ENCODE results near the gene TMEM61.

TMEM61 gene

DNA sequence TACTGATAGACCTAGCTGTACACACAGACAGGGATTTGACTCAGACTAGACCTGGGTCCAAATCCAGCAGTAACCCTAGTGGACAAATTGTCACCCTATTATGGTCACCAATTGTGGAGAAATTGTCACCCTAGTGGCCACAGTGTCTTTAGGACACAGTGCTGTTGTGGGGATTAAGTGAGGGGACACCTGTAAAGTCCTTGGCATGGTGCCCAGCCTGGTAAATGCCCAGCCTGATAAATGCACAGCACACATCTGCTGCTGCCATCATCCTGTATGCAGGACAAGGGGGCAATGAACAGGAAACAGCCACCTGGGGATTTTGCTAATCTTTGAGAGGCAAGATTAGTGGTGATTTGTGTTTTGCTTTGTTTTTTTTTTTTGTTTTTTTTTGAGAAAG is 2.3 kb downstream of the TMEM61 start:
- H3K27me3 ChIP-seq, result peaks cover 0 to 13% of the 10 kb centered on the region in 2 donors
- H3K36me3 ChIP-seq, result no peaks in the 10 kb centered on the region
- intact Hi-C loops (cut with DNase I; ENCODE audit: low total_unique reads), result no loop called here
- no peaks in the 10 kb centered on the region for H3K9me3 ChIP-seq
- peaks cover 0 to 33% (median 16%) of the 10 kb centered on the region in 4 donors for H3K4me1 ChIP-seq
- TF ChIP-seq, protein P1, sequence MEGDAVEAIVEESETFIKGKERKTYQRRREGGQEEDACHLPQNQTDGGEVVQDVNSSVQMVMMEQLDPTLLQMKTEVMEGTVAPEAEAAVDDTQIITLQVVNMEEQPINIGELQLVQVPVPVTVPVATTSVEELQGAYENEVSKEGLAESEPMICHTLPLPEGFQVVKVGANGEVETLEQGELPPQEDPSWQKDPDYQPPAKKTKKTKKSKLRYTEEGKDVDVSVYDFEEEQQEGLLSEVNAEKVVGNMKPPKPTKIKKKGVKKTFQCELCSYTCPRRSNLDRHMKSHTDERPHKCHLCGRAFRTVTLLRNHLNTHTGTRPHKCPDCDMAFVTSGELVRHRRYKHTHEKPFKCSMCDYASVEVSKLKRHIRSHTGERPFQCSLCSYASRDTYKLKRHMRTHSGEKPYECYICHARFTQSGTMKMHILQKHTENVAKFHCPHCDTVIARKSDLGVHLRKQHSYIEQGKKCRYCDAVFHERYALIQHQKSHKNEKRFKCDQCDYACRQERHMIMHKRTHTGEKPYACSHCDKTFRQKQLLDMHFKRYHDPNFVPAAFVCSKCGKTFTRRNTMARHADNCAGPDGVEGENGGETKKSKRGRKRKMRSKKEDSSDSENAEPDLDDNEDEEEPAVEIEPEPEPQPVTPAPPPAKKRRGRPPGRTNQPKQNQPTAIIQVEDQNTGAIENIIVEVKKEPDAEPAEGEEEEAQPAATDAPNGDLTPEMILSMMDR (IDR thresholded peaks at IDR 0.05), result no peak
- no peak overlapping the region for H3K4me3 ChIP-seq
- H3K27ac ChIP-seq, result no peak overlapping the region
- no peak for DNase-seq

DNA sequence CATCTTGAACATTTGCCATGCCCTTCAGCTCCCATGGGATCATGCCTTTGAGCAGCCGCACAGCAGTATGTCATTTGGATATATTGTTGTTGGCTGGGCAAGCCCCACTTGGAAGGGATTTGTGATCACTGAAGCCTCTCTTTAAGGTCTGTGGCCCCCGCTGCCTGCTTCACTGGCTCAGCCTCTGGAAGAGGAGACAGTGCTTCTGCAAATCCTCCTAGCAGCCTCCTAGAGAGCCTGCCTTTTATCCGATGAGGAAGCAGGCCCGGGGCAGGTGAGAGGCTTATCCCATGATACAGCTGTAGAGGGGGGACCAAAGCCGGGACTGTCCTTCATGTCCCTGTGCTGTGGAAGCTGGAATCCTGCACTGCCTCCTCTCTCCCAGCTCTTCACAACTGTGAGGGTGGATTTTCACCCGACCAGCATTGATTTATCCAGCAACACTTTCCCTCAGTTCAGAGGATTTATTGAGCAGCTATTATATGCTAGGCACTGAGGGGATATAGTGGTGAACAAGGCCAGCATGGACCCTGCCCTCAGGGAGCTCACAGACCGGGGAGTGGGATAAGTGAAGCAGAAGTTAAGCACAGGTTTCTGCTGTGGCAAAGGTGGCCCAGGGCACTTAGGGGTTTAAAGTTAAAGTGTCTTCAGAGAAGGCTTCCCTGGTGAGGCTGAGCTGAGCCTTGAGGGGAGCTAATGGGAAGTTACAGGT is 3.9 kb downstream of the TMEM61 start:
- peaks cover 0 to 13% of the 10 kb centered on the region in 2 donors for H3K27me3 ChIP-seq
- H3K4me1 ChIP-seq, result peaks cover 0 to 38% (median 15%) of the 10 kb centered on the region in 4 donors
- no peaks in the 10 kb centered on the region for H3K36me3 ChIP-seq
- TF ChIP-seq, protein P1 (IDR thresholded peaks at IDR 0.05), result no peak
- H3K27ac ChIP-seq, result no peak overlapping the region
- no peak for DNase-seq
- intact Hi-C loops (cut with DNase I; ENCODE audit: low total_unique reads), result no loop called here
- no peak overlapping the region for H3K4me3 ChIP-seq
- no peaks in the 10 kb centered on the region for H3K9me3 ChIP-seq

DNA sequence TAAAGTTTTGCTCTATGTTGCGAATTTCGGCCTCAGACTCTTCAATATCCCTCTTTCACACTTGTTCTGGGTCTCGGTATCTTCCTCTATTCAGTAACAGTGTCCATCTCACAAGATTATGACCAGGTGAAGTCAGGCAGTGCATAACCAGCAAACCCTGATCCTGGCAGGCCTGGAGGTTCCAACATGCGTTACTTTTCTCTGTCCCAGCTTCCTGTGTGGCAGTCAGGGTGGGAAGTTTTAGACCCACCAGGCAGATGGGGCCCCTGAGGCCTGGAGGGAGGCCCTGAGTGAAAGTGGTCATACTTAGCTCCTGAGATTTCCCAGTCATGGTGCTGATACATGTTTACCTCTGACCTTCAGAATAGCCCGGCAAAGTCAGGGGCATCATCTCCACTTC is 5.1 kb downstream of the TMEM61 start:
- peaks cover 0 to 38% (median 19%) of the 10 kb centered on the region in 4 donors for H3K4me1 ChIP-seq
- H3K27me3 ChIP-seq, result peaks cover 0 to 8% of the 10 kb centered on the region in 2 donors
- no peak for DNase-seq
- intact Hi-C loops (cut with DNase I; ENCODE audit: low total_unique reads), result no loop called here
- H3K4me3 ChIP-seq, result no peak overlapping the region
- no peaks in the 10 kb centered on the region for H3K36me3 ChIP-seq
- no peaks in the 10 kb centered on the region for H3K9me3 ChIP-seq
- TF ChIP-seq, protein P1 (IDR thresholded peaks at IDR 0.05), result no peak
- H3K27ac ChIP-seq, result no peak overlapping the region

DNA sequence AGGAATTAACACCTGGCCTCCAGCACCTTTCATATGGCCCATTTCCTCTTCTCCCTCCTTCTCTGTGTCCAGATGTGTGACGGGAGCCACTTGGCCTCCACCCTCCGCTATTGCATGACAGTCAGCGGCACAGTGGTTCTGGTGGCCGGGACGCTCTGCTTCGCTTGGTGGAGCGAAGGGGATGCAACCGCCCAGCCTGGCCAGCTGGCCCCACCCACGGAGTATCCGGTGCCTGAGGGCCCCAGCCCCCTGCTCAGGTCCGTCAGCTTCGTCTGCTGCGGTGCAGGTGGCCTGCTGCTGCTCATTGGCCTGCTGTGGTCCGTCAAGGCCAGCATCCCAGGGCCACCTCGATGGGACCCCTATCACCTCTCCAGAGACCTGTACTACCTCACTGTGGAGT is 5.6 kb downstream of the TMEM61 start:
- no peaks in the 10 kb centered on the region for H3K9me3 ChIP-seq
- H3K27ac ChIP-seq, result no peak overlapping the region
- no peak overlapping the region for H3K4me3 ChIP-seq
- H3K27me3 ChIP-seq, result peaks cover 0 to 4% of the 10 kb centered on the region in 2 donors
- H3K36me3 ChIP-seq, result no peaks in the 10 kb centered on the region
- TF ChIP-seq, protein P1 (IDR thresholded peaks at IDR 0.05), result no peak
- peaks cover 0 to 33% (median 14%) of the 10 kb centered on the region in 4 donors for H3K4me1 ChIP-seq
- no peak for DNase-seq
- intact Hi-C loops (cut with DNase I; ENCODE audit: low total_unique reads), result no loop called here

DNA sequence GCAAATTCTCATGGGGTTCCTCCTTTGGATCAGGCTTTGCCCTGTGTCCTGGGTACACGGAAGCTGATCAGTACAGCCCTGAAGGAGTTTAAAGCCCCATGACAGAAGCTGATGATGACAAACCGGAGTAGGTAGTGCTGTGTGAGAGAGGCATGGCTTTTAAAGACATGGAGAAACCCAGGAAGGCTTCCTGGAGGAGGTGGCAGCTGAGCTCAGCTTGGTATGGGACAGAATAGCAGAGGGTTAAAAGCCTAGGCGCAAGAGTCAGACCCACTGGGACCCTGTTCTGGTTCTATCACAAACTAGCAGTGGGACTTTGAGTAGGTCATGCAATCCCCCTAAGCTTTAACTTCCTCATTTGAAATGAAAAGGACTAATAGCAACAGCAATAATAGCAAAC is 6.1 kb downstream of the TMEM61 start:
- intact Hi-C loops (cut with DNase I; ENCODE audit: low total_unique reads), result no loop called here
- TF ChIP-seq, protein P1 (IDR thresholded peaks at IDR 0.05), result no peak
- no peak for DNase-seq

More for the DNA sequence above, 6.1 kb downstream of the TMEM61 start:
- no peak overlapping the region for H3K27ac ChIP-seq
- H3K4me3 ChIP-seq, result no peak overlapping the region
- H3K4me1 ChIP-seq, result peaks cover 0 to 28% (median 12%) of the 10 kb centered on the region in 4 donors
- H3K9me3 ChIP-seq, result no peaks in the 10 kb centered on the region
- H3K36me3 ChIP-seq, result no peaks in the 10 kb centered on the region
- H3K27me3 ChIP-seq, result peaks cover 0 to 4% of the 10 kb centered on the region in 2 donors

All from tibial artery (tissue), 4 donors.